DMS 273 (cell line): ENCODE measurements around the gene ATG7.
A peak's percentile ranks its signal among the peaks of the same experiment; 100 is the strongest.

ENCODE experiments used
- DNase-seq: peaks from one replicate; lab custom pipeline; 2025; ENCODE audit not compliant: unreplicated experiment; lab: John Stamatoyannopoulos, UW

Gene ATG7

DNA sequence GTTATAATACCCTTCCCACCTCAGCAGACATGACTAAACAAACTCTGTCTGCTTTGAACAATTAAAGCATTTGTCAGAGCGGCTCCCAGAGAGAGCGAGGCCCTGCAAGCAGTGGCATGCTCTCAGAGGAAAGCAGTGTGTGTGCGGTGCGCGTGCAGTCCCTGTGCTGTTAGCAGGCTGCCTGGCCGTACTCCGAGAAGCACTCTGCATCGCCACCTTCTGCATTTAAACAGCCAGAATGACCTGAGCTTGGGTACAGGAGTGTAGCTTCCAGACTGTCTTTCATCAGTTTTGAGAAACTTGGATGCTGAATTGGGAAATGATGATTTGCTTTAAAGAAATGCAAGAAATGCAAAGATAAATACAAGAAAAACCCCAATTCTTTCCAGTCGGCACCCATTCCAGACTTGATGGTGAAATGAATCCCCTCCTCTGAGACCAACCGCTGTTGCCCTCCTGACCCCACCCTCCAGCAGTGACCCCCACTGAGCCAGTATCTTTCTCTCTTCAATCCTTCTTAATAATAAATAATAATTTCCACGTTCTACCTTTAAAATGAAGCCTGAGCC is 258.0 kb downstream of the ATG7 start:
- peak; percentile 81 for DNase-seq

- no peak for DNase-seq
Observed at GRCh38 chr3:11532931-11533391, 260.8 kb downstream of the ATG7 start.

DNA sequence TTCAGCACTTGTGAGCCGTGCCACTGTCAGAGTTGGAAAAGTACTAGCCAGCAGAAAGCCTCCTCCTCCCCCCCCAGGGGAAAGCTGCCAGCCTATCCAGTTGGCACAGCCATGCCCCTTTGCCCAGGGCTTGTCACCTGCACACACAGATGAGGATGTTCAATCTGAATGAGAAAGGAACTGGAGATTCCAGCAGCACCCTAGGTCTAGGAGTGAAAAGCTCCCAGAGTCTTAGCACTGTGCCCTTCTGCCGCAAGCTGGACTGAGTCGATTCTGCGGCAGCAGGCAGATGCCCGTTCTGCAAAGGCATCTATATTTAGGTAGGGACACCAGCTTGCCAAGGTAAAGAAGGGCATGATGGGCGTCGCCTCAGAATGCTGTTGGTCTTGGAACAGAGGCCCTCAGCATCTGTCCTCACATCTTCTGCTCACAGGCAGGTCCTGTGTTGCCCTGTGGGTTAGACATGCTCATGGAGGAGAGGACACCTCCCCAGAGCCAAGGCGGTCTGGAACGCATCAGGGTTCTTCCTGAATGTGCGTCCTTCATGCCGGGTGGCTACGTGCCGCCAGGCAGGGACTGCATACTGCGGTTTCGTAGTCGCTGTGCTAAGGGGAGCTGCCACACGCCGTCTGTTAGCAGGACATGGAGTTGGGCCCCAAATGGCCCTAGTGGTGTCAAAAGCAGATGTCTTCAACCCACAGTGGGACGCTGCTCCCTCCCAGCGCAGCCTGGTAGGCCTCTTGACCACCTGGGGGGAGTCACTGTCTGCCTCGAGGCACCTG is 262.0 kb downstream of the ATG7 start:
- peak; percentile 63 for DNase-seq

DNA sequence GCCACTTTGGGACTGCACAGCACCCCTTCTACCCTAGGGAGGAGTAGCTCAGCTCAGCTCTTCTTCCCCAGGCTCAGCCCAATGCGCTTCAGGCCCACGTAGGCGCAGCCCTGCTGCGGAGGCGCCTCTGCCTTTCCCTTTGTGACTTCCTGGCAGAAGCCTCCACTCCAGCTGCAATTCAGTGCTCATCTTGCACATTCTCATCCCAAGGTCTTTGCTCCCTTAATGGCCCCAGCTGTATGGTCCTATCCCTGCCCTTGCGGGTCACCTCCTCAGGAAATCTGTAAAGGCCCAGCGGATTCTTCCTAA is 262.6 kb downstream of the ATG7 start:
- DNase-seq, result no peak

DNA sequence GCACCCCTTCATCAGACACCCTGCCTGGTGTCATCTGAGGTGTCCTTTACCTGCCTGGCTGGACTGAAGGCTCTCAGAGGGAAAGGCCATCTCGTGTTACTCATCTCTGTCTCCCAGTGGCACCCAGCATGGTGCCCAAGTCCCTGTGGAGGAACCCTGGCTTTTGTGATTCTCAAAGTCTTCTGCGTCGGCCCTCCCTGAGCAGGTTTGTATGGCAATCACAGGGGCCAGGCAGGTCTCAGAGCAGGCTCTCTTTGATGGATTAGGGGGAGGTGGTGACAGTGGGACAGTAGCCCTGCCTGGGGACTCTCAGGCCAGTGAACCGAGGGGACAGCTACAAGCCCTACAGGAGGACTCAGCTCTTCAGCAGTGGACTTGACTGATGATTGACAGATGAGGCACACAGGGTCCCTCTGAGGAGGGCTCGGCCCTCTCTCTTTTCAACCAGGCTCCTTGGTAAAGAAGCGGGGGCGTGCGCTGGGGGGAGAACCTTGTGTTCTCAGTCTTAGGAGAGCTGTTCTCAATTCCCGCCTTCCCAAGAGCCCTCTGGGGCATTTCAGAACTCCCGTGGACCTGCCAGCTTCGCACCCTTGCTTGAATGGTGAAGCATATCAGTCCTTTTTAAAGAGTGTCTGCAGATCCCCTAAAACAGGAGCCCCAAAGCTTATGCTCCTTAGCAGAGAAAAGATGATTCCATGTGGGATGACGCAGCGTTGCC is 263.2 kb downstream of the ATG7 start:
- DNase-seq, result no peak

DNA sequence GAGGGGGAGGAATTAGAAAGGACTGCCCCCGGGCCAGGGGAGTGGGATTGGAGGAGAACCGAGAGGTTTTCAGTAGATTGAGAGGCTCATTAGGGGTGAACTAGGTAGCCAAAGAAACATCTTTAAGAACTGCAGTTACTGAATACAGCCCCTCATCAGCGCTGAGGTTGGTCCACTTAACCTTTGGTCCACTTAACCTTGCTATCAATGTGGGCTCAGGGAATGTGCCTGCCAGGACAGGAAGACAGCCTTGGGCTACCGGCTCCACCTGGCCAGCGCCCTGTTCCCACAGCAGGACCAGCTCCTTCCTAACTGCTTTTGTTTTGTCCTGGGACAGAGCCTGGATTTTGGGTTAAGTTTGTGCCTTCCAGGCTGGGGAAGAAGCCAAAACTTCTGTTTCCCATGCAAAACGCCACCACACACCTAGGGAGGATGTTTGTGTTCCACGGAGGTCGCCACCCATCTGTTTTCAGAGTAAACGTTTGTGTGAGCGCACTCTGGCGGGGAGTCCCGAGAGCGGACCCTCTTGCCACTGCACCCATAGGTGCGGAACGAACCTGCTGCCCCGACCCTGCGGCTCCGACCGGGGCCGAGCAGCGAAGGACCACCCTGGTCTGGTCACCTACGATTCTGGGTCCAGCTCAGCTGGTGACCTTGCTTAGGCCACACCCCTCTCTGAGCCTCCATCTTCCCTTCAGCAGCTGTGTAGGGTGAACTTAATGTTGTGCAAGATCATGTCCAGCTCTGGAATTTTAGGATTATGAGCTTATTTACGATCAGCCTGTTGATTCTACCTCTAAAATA is 264.1 kb downstream of the ATG7 start:
- DNase-seq, result no peak

GRCh38 chr3:11536936-11537612 is 264.9 kb downstream of the ATG7 start:
- no peak for DNase-seq

- DNase-seq, result no peak
Observed at GRCh38 chr3:11538581-11538980, 266.4 kb downstream of the ATG7 start.

- no peak for DNase-seq
Observed at GRCh38 chr3:11539218-11539617, 267.0 kb downstream of the ATG7 start.

DNA sequence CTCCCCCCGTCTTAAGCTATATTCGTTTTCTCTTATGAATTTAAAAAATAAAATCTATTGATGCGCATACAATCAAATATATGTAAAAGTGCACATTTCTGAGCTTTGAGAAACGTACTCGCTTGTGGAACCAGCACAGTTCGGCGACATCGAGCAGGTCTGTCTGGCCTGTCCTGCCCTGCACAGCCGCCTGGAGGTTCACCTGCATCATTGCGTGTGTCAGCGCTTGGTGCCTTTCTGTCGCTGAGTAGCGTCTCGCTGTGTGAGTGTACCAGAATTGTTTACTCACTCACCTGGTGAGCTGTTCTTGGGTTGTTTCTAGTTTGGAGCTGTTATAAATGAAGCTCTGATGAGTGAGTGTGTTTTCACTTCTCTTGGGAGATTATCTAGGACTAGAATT is 267.5 kb downstream of the ATG7 start:
- no peak for DNase-seq

DNA sequence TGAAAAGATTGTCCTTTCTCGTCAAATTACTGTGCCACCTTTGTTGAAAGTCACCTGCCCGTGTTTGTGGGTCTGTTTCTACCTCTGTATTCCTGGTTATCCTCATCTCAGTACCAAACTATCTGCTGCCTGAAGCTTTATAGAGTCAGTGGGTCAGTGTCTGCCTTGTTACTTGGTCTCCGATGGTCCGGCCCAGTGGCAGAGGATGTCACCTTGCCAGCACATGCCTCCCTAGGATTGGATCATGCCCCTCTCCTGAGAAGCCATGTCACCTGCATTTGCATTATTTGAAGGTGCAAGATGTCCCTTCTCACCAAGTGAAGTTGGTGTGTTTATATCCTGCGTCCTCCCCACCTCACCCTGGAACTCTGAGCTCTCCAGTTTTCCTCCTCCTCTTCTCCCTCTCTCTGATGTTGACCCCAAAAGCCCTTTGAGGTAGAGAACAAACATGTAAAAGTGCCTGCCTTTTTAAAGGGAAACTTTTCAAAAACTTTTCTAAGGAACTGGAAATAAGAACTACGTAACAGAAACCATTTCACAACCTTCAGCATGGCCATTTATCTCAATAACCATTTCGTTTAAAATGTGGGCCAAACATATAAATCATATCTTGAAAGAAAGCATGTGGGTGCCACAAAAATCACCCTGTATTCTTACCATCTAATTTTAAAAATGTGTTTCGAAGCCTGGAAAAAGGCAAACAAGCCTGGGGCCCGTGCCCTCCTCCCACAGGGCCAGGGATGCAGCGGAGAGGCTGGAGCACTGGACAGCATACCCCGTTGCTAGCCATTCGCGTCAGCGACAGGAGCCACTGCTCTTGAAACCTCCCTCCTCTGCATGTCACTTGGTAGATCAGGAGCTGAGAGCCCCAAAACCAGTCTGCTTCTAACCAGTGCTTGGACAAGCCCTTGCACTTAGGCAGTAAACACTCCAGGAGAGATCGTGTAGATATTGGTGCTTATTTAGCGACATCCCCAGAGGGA is 269.4 kb downstream of the ATG7 start:
- DNase-seq, result no peak

DNA sequence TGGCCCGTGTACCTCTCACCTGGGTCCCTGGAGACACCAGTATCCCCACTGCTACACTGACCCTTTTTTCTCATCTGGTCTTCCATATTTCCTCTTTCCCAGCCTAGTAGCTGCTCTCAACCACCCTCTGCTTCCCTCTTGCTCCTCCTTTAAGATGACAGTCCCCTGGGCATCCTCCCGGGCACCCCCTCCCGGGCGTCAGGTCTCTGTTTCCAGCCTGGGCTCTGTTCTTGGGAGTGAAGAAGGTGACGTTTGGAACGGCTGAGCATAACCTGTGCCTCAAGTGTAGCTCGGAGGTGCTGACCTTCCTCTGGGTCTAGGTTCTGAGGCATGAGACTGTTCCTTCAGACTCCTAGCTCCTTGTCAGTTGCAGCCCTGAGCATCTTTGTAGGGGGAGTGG is 270.4 kb downstream of the ATG7 start:
- no peak for DNase-seq

DNA sequence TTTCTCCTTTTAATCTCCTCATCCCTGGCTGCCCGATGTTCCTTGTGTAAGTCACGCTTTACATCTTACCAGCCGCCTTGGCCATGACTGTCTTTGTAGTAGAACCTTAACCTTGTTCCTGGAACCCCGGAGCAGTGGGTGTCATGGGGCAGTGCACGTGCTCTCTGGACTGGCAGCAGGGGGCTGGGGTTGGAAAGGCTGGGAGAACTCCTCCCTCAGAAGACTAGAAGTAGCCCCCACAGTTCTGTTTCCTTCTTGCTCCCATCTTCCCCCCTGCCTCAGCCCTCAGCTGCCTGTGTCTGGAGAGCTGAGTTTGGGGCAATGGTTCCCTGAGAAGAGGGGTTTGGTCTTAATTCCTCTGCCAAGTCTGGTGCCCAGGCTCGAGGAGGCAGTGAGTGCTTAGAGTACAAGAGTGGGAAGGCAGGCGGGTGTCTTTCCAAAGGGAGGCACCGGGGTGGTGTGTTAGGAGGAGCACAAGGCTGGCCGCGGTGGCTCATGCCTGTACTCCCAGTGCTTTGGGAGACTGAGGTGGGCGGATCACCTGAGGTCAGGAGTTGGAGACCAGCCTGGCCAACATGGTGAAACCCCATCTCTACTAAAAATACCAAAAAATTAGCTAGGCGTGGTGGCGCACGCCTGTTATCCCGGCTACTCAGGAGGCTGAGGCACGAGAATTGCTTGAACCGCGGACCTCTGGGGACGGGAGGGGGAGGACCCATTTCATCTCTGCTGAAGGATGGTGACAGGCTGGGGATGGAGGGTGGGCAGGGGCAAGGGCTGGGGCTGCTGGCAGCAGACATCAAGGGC is 271.1 kb downstream of the ATG7 start:
- no peak for DNase-seq

- DNase-seq, result no peak
Observed at GRCh38 chr3:11543948-11544387, 271.8 kb downstream of the ATG7 start.

DNA sequence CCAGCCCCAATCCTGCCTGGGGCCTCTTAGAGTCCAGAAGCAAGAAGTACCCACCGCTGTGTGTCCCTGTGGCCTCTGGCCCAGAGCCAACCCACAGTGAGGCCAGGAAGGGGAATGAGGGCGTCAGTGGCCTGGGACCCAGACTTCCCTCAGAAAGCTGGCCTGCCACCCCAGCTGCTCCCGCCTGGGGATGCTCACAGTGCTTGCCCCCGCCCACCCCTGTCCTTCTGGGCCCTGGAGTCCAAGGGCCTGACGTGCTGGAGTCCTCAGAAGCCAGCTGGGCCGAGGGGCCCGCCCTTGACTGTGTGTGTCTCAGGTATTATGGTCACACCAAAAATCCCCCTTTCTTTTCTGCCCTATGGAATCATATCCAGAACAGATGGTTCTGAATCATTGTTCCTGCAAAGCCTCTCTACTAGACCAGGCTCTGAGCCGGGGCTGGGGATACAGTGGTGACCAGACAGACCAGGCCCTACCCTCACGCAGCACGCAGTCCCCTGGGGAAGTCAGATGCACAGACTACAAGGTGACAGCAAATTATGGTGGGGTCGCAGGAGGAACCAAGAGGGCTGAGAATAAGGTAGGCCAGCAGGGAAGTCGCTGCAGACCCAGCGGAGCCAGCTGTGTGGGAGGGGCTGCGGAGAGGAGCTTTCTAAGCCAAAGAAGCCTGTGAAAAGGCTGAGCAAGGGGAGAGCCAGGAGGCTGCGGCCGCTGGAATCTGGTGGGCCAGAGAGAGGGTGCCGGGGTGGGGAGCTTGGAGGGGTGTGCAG is 272.4 kb downstream of the ATG7 start:
- peak; percentile 71 for DNase-seq

- no peak for DNase-seq
Observed at GRCh38 chr3:11545186-11545851, 273.1 kb downstream of the ATG7 start.

GRCh38 chr3:11546657-11547302 is 274.6 kb downstream of the ATG7 start:
- DNase-seq, result no peak
